HepG2 (cell line): ENCODE results near the gene CNGA1. TPM values are rescaled to one million over a fixed set of nuclear protein-coding genes. Genes with fewer than 3 reads are reported as not detected.

Source experiments
- ATAC-seq: fragments of 200-7000 bp; cut with Tn5 transposase; 3 replicates; pipeline ENCODE4 v1.9.1; 2020; ENCODE audit warnings: mild to moderate bottlenecking, moderate library complexity
- BruUV-seq: library from RNA; stranded (reverse); fragments of 400-500 nt; replicated peaks from 2 replicates; lab custom pipeline; 2021; lab: Mats Ljungman, UMichigan
- CTCF ChIA-PET: fragments of 300-600 bp; formaldehyde crosslinking; extraction: SDS; loops from one replicate; lab custom pipeline; 2021; ENCODE audit warnings: low total read pairs, inconsistent platforms, low intra/inter-chr PET ratio; lab: Yijun Ruan, JAX
- POLR2A ChIA-PET: fragments of 350-600 bp; sonication (Branson Sonifier 250); formaldehyde crosslinking; loops from one replicate; lab custom pipeline; 2020; ENCODE audit warnings: antibody characterized with exemption, inconsistent platforms; lab: Yijun Ruan, JAX
- DNase-seq: peaks from one replicate; pipeline ENCODE4 v3.0.0-alpha.2; 2015; ENCODE audit warnings: low spot score
- FAIRE-seq: peaks from 3 replicates; lab custom pipeline; 2011; peaks lifted over from hg19 to GRCh38; lab: Jason Lieb, UNC
- H2AFZ ChIP-seq: one replicate; pipeline ENCODE4 v1.6.1; 2011; ENCODE audit warnings: low read length, inconsistent platforms
- H3K27ac ChIP-seq: fragments of 300-600 bp; 3 replicates; pipeline ENCODE4 v1.8.0; 2011; ENCODE audit warnings: mixed run types, mild to moderate bottlenecking, mixed read lengths, low read length, inconsistent platforms; ENCODE audit not compliant: insufficient read depth; ENCODE audit errors: extremely low read length
- H3K27me3 ChIP-seq, 2 experiments: fragments of 200-600 bp in 1 of 2; 2 replicates in 1 of 2; 3 replicates in 1 of 2; pipeline versions ENCODE4 v1.6.0 to v1.8.0; 2011; ENCODE audit warnings: low read length in 2 of 2, mild to moderate bottlenecking in 2 of 2, moderate library complexity in 2 of 2, inconsistent platforms in 1 of 2; ENCODE audit not compliant: insufficient read depth in 2 of 2, control insufficient read depth in 1 of 2
- H3K36me3 ChIP-seq, 2 experiments: fragments of 200-600 bp in 1 of 2; replicated peaks in 1 of 2; 2 replicates in 1 of 2; 3 replicates in 1 of 2; pipeline versions ENCODE4 v1.5.1 to v1.8.0; 2011; ENCODE audit warnings: low read length in 2 of 2, inconsistent platforms in 1 of 2; ENCODE audit not compliant: insufficient read depth in 2 of 2, control insufficient read depth in 1 of 2
- H3K4me1 ChIP-seq: 2 replicates; pipeline ENCODE4 v1.5.1; 2012; ENCODE audit warnings: low read length, inconsistent platforms; ENCODE audit not compliant: insufficient read depth
- H3K4me2 ChIP-seq: 2 replicates; pipeline ENCODE4 v1.6.0; 2011; ENCODE audit warnings: low read depth, low read length, inconsistent platforms
- H3K4me3 ChIP-seq, 3 experiments: fragments of 200-600 bp in 1 of 3; sonication (generic), shearing (Covaris generic) in 1 of 3; replicated peaks in 1 of 3; 2 replicates each; pipeline ENCODE4 v1.5.1; 2011 to 2016; ENCODE audit warnings: low read length in 3 of 3, inconsistent platforms in 2 of 3, low read depth in 2 of 3, mild to moderate bottlenecking in 2 of 3, control low read depth in 1 of 3, mixed read lengths in 1 of 3; ENCODE audit not compliant: insufficient read depth in 1 of 3
- H3K79me2 ChIP-seq: one replicate; pipeline ENCODE4 v1.6.1; 2011; ENCODE audit warnings: low read length, inconsistent platforms; ENCODE audit not compliant: insufficient read depth
- H3K9ac ChIP-seq: 2 replicates; pipeline ENCODE4 v1.6.0; 2011; ENCODE audit warnings: mild to moderate bottlenecking, low read depth, low read length, inconsistent platforms; ENCODE audit not compliant: insufficient read depth
- H3K9me3 ChIP-seq: 2 replicates; pipeline ENCODE4 v1.5.1; 2012; ENCODE audit warnings: mild to moderate bottlenecking, low read length
- H4K20me1 ChIP-seq: 2 replicates; pipeline ENCODE4 v1.6.0; 2011; ENCODE audit warnings: inconsistent platforms, mild to moderate bottlenecking, low read length, moderate library complexity; ENCODE audit not compliant: insufficient read depth
- CREB1 ChIP-seq, 2 experiments: fragments of 450-650 bp in 1 of 2; IDR thresholded peaks; 2 replicates each; pipeline ENCODE4 v1.6.1; 2016 to 2017; ENCODE audit warnings: control low read depth in 1 of 2, mild to moderate bottlenecking in 1 of 2, missing compliant biosample characterization in 1 of 2, missing genetic modification characterization in 1 of 2
- KDM2A ChIP-seq: sonication (generic); formaldehyde crosslinking; IDR thresholded peaks from 2 replicates; pipeline ENCODE4 v1.4.0; 2020; ENCODE audit warnings: low read depth, missing genetic modification reagents, borderline replicate concordance
- MED13 ChIP-seq: sonication (generic); formaldehyde crosslinking; IDR thresholded peaks from 2 replicates; pipeline ENCODE4 v1.5.0; 2020; ENCODE audit warnings: missing genetic modification reagents
- MIER2 ChIP-seq: IDR thresholded peaks from 2 replicates; pipeline ENCODE4 v1.6.1; 2016; ENCODE audit warnings: missing biosample characterization, missing genetic modification reagents
- NCOA5 ChIP-seq: sonication (generic); formaldehyde crosslinking; IDR thresholded peaks from 2 replicates; pipeline ENCODE4 v1.4.0; 2020; ENCODE audit warnings: missing genetic modification reagents
- PITX1 ChIP-seq: sonication (generic); formaldehyde crosslinking; IDR thresholded peaks from 2 replicates; pipeline ENCODE4 v1.5.1; 2020; ENCODE audit warnings: mild to moderate bottlenecking, missing genetic modification reagents
- PPARG ChIP-seq: conservative IDR thresholded peaks from 2 replicates; pipeline ENCODE4 v1.6.1; 2016; ENCODE audit warnings: missing biosample characterization, missing genetic modification reagents
- SUZ12 ChIP-seq: fragments of 150-350 bp; IDR thresholded peaks from 2 replicates; pipeline ENCODE4 v1.6.1; 2014; ENCODE audit warnings: low read depth, low read length
- THAP7 ChIP-seq: sonication (generic); formaldehyde crosslinking; IDR thresholded peaks from 2 replicates; pipeline ENCODE4 v1.8.1; 2023; ENCODE audit warnings: mild to moderate bottlenecking, missing genetic modification reagents
- ZBTB7A ChIP-seq: sonication (generic); formaldehyde crosslinking; IDR thresholded peaks from 2 replicates; pipeline ENCODE4 v1.8.0; 2022; ENCODE audit warnings: mild to moderate bottlenecking, missing genetic modification reagents
- ZNF263 ChIP-seq: sonication (generic); formaldehyde crosslinking; IDR thresholded peaks from 2 replicates; pipeline ENCODE4 v1.4.0; 2020; ENCODE audit warnings: missing genetic modification reagents
- ZNF564 ChIP-seq: sonication (generic); formaldehyde crosslinking; IDR thresholded peaks from 2 replicates; pipeline ENCODE4 v1.8.1; 2023; ENCODE audit warnings: mild to moderate bottlenecking, missing genetic modification reagents
- ZNF574 ChIP-seq: sonication (generic); formaldehyde crosslinking; IDR thresholded peaks from 2 replicates; pipeline ENCODE4 v1.4.0; 2020; ENCODE audit warnings: missing genetic modification reagents
- ZNF687 ChIP-seq: sonication (generic); formaldehyde crosslinking; IDR thresholded peaks from 2 replicates; pipeline ENCODE4 v1.5.1; 2020; ENCODE audit warnings: mild to moderate bottlenecking, missing genetic modification reagents, moderate library complexity
- ZNF691 ChIP-seq: sonication (generic); formaldehyde crosslinking; IDR thresholded peaks from 2 replicates; pipeline ENCODE4 v1.4.0; 2020; ENCODE audit warnings: missing genetic modification reagents, low read depth, mild to moderate bottlenecking, borderline replicate concordance
- ZSCAN22 ChIP-seq: sonication (generic); formaldehyde crosslinking; IDR thresholded peaks from 2 replicates; pipeline ENCODE4 v1.4.0; 2020; ENCODE audit warnings: mild to moderate bottlenecking, missing genetic modification reagents
- WGBS: methylation state at CpG from one replicate; pipeline ENCODE4 v1.1.6; 2017; ENCODE audit warnings: low lambda C conversion rate; 5-methylcytosine and 5-hydroxymethylcytosine counted together
- in situ Hi-C: cut with HindIII; loops from 2 replicates; pipeline ENCODE4 v1.10.0; 2017; ENCODE audit warnings: low pct_unique_long_range_greater_than_20kb; ENCODE audit not compliant: extremely low pct_ligation_motif_present
- intact Hi-C: fragments of 100-400 bp; cut with micrococcal nuclease; formaldehyde crosslinking; loops from one replicate; pipeline ENCODE4 v1.10.0; 2022; ENCODE audit not compliant: unreplicated experiment
- polyA plus RNA-seq, 8 experiments: library from polyadenylated mRNA; depleted of rRNA in 3 of 8; stranded (reverse) in 7 of 8; unstranded in 1 of 8; fragments of >200 nt; fragmentation: Illumina TruSeq in 4 of 8; extraction: Trizol in 4 of 8; gene quantifications; 2 replicates each; pipeline versions ENCODE4 v1.2.1 to v1.2.3, GENCODE V29; 2011 to 2016; ENCODE audit warnings: low read depth in 4 of 8, missing spikeins in 1 of 8, mixed read lengths in 1 of 8; ENCODE audit not compliant: insufficient read depth in 1 of 8
- total RNA-seq, 5 experiments: library from RNA; depleted of rRNA; stranded (reverse); fragments of >200 nt; fragmentation: Illumina TruSeq; extraction: Trizol; gene quantifications; 2 replicates each; pipeline ENCODE4 v1.2.3, GENCODE V29; 2016; ENCODE audit warnings: low read depth in 1 of 5

Gene CNGA1
- total and polyA plus RNA-seq, 2 of the 13 experiments (the other 11 are each of a cell fraction or from before 2014, with no cell fraction given): 0.22 to 0.40 TPM

GRCh38 chr4:48017108-48017571, 659 bp upstream of the CNGA1 start:
- H3K36me3 ChIP-seq: no peaks in the 10 kb centered on the region
- H3K27me3 ChIP-seq: no peaks in the 10 kb centered on the region; a peak in 1 of 5 replicates
- POLR2A ChIA-PET: no interaction called here
- H3K79me2 ChIP-seq: no peaks in the 10 kb centered on the region
- no peaks in the 10 kb centered on the region for H3K9me3 ChIP-seq
- H3K27ac ChIP-seq: peak overlapping the region; percentile 74
- no peaks in the 10 kb centered on the region for H4K20me1 ChIP-seq
- H3K4me2 ChIP-seq: peak overlapping the region; percentile 98
- DNase-seq (no peak), FAIRE-seq (no peak), ATAC-seq (peak; percentile 41)
- WGBS: 4% methylated on average over 17 of the region's 35 CpGs
- H3K4me3 ChIP-seq: peak overlapping the region; percentile 69 to 80 (median 76)
- H2AFZ ChIP-seq: no peak overlapping the region
- in situ Hi-C loops: no loop called here
- BruUV-seq: TSS peak; percentile 74
- CTCF ChIA-PET: interaction anchor here (1.6 kb wide), 1 partner anchor 70 kb away, joined by 13 read pairs; no protein-coding TSS in a partner anchor
- intact Hi-C loops: loop anchor here (5.0 kb wide), 2 partner anchors 90 to 105 kb away; partner anchors contain the start of gene NFXL1
- peaks cover 20% of the 10 kb centered on the region for H3K4me1 ChIP-seq
- H3K9ac ChIP-seq: peak overlapping the region; percentile 76
- TF ChIP-seq ZNF574 (CRISPR knock-in tag): 0 out of 2 replicates have a peak, but pooled peaks have one; percentile 3
- no peak for TF ChIP-seq CREB1 (IDR thresholded peaks at IDR 0.05)
- TF ChIP-seq CREB1 (CRISPR knock-in tag; IDR thresholded peaks at IDR 0.05): 0 out of 2 replicates have a peak, but pooled peaks have one; percentile 36
- TF ChIP-seq NCOA5 (CRISPR knock-in tag): no peak
- TF ChIP-seq ZSCAN22 (CRISPR knock-in tag): no peak
- TF ChIP-seq PPARG: no peak
- 0 out of 2 replicates have a peak, but pooled peaks have one; percentile 1 for TF ChIP-seq ZNF691
- 0 out of 2 replicates have a peak, but pooled peaks have one; percentile 4 for TF ChIP-seq ZNF564
- TF ChIP-seq ZNF687 (CRISPR knock-in tag): peak; percentile 19; the same call in 1 of the 2 replicates
- TF ChIP-seq ZBTB7A: peak; percentile 65
- peak; percentile 46; the same call in 1 of the 2 replicates for TF ChIP-seq ZNF263 (CRISPR knock-in tag)
- TF ChIP-seq PITX1: 0 out of 2 replicates have a peak, but pooled peaks have one; percentile 19
- TF ChIP-seq KDM2A (CRISPR knock-in tag): peak; percentile 37; the same call in 1 of the 2 replicates
- TF ChIP-seq MED13 (CRISPR knock-in tag): no peak
- no peak for TF ChIP-seq MIER2
- TF ChIP-seq THAP7 (CRISPR knock-in tag): 0 out of 2 replicates have a peak, but pooled peaks have one; percentile 30
- TF ChIP-seq SUZ12: no peak
